Ovary (tissue), 9 donors: ENCODE data around the gene RAMACL. TPM values are rescaled to one million over a fixed set of nuclear protein-coding genes. Genes with fewer than 3 reads are reported as not detected.

ENCODE experiments used
- DNase-seq, 5 donors: peaks; one replicate each; pipeline ENCODE4 v3.0.0-alpha.2; 2019 to 2020
- H3K27ac ChIP-seq, 2 donors: fragments of 200-600 bp; one replicate each; pipeline versions ENCODE4 v1.5.1 to v1.8.0; 2019 to 2022
- H3K27me3 ChIP-seq: fragments of 200-600 bp; one replicate; pipeline ENCODE4 v1.8.0; 2022
- H3K36me3 ChIP-seq: fragments of 200-600 bp; sonication (generic); one replicate; pipeline ENCODE4 v1.5.1; 2019
- H3K4me1 ChIP-seq: one replicate; pipeline ENCODE4 v1.8.1; 2013; ENCODE audit warnings: mild to moderate bottlenecking, moderate library complexity; ENCODE audit not compliant: insufficient read depth
- H3K4me3 ChIP-seq: fragments of 200-600 bp; sonication (generic); one replicate; pipeline ENCODE4 v1.5.1; 2017
- H3K9me3 ChIP-seq, 2 donors: fragments of 200-600 bp in 1 of 2; sonication (generic) in 1 of 2; one replicate each; pipeline versions ENCODE4 v1.5.1 to v1.8.1; 2013 to 2019; ENCODE audit warnings: mild to moderate bottlenecking in 1 of 2, moderate library complexity in 1 of 2
- EP300 ChIP-seq: sonication (generic); formaldehyde crosslinking; IDR thresholded peaks from one replicate; pipeline ENCODE4 v1.6.1; 2017; ENCODE audit warnings: antibody characterized with exemption
- POLR2A ChIP-seq: fragments of 450-650 bp; IDR thresholded peaks from one replicate; pipeline ENCODE4 v1.6.1; 2017; ENCODE audit warnings: antibody characterized with exemption, mild to moderate bottlenecking, moderate library complexity
- WGBS, 3 donors: extraction: QIAGEN DNeasy Blood & Tissue Kit in 1 of 3; methylation state at CpG; one replicate each; pipeline versions ENCODE4 v1.1.5 to v1.1.7; 2013 to 2017; 5-methylcytosine and 5-hydroxymethylcytosine counted together
- intact Hi-C, 4 donors: fragments of 100-400 bp; cut with DNase I; formaldehyde crosslinking; loops; one replicate each; pipeline versions ENCODE4 v1.11.0 to v1.15.1; 2022 to 2023
- polyA plus RNA-seq, 2 donors: library from polyadenylated mRNA; stranded (reverse); fragments of 200-250 nt in 1 of 2; fragments of 350-450 nt in 1 of 2; fragmentation: Illumina TruSeq in 1 of 2; extraction: RNeasy Lipid Tissue Mini Kit (QIAGEN cat#74804) in 1 of 2; gene quantifications; one replicate each; pipeline ENCODE4 v1.2.3, GENCODE V29; 2013 to 2014
- total RNA-seq, 7 donors: library from RNA; depleted of rRNA in 2 of 7; stranded (reverse); fragments of >200 nt in 2 of 7; fragmentation: NEBNext Ultra II Directional in 3 of 7; extraction: Animal tissue kit (Norgen Biotek cat#: 25700) in 3 of 7; gene quantifications; one replicate each; pipeline versions ENCODE4 v1.1.0 to v1.2.4, GENCODE V29; 2016 to 2023
- TF ChIP-seq, protein P1 (sequence below), 3 donors: fragments of 450-650 bp in 2 of 3; fragments of 200-600 bp in 1 of 3; IDR thresholded peaks; one replicate each; pipeline versions ENCODE4 v1.5.1 to v1.8.0; 2016 to 2022; ENCODE audit warnings: antibody characterized with exemption in 3 of 3, mild to moderate bottlenecking in 1 of 3
- donor health status: DM: no; HTN: no; CAD: no; lungs with moderate emphysema.
- donor health status: DM: no; HTN: no; CAD: no.
- donor health status: Bipolar disorder and iron deficiency.
- donor health status: DM: yes; HTN: yes; CAD: no.
- donor health status: DM: no; HTN: no; CAD: no.
- donor health status: DM: yes; HTN: yes; CAD: no.

Gene RAMACL
- total and polyA plus RNA-seq, 9 donors: 0.16 to 6.4 (median 1.3) TPM

DNA sequence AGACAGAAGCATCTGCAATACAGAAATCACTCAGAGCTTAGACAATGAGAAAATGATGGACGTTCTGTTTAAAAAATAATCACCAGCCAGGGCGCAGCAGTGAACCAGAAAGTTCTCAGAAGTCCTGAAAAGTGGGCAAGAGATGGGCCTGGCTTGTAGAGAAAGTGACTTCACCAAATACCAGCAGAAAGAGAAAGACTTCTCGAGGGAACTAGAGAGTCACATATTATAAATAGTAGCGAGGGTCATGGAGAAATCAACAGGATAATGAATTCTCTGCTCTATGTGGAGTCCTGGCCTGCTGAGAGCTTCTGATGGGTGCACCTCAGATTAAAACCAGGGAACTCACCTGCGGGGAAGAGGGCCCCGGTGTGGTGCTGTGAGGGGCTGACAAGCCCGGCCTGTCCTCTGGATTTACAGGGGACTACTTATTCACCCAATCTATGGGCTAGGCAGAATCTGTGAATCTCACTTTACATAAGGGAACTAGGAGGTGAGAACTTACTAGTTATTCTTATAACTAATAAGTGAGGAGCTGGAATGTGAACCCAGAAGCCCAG is 5.6 kb upstream of the RAMACL start:
- WGBS, 3 donors: 89 to 97% (median 93%) methylated on average over 7 of the region's 7 CpGs
- intact Hi-C loops: no loop called here
- no peak for DNase-seq

DNA sequence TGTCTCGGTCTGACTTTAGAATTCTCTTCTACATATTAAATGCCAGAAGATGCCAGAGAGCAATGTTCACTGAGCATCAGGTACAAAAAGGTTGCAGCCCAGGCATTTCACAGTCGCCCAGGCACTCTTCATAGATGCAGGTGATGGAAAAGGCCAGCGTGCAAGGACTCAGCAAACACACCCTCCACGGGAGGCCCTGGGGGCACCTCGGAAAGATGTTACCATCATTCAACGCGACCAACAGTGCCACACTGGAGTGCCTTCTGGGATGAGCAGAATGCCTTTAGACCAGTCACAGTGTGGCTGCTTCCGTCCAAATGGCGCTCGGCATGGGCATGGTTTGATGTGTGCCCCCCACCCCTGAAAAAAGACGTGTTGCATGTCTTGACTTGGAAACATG is 4.5 kb upstream of the RAMACL start:
- H3K9me3 ChIP-seq: no peaks in the 10 kb centered on the region
- H3K4me1 ChIP-seq: no peaks in the 10 kb centered on the region
- no peak overlapping the region for H3K27ac ChIP-seq
- TF ChIP-seq EP300 (no peak), POLR2A (no peak)
- TF ChIP-seq, protein P1, sequence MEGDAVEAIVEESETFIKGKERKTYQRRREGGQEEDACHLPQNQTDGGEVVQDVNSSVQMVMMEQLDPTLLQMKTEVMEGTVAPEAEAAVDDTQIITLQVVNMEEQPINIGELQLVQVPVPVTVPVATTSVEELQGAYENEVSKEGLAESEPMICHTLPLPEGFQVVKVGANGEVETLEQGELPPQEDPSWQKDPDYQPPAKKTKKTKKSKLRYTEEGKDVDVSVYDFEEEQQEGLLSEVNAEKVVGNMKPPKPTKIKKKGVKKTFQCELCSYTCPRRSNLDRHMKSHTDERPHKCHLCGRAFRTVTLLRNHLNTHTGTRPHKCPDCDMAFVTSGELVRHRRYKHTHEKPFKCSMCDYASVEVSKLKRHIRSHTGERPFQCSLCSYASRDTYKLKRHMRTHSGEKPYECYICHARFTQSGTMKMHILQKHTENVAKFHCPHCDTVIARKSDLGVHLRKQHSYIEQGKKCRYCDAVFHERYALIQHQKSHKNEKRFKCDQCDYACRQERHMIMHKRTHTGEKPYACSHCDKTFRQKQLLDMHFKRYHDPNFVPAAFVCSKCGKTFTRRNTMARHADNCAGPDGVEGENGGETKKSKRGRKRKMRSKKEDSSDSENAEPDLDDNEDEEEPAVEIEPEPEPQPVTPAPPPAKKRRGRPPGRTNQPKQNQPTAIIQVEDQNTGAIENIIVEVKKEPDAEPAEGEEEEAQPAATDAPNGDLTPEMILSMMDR (IDR thresholded peaks at IDR 0.05): no peak
- no peaks in the 10 kb centered on the region for H3K36me3 ChIP-seq
- WGBS, 3 donors: 95 to 99% (median 95%) methylated on average over 11 of the region's 11 CpGs
- intact Hi-C loops: no loop called here
- H3K27me3 ChIP-seq: no peaks in the 10 kb centered on the region
- no peak overlapping the region for H3K4me3 ChIP-seq
- DNase-seq: no peak

More for the DNA sequence above, 5.6 kb upstream of the RAMACL start:
- Histone ChIP-seq H3K4me1 (no peaks in the 10 kb centered on the region), H3K27ac (no peak overlapping the region), H3K9me3 (no peaks in the 10 kb centered on the region), H3K27me3 (no peaks in the 10 kb centered on the region), H3K36me3 (no peaks in the 10 kb centered on the region), H3K4me3 (no peak overlapping the region)
- no peak for TF ChIP-seq EP300

DNA sequence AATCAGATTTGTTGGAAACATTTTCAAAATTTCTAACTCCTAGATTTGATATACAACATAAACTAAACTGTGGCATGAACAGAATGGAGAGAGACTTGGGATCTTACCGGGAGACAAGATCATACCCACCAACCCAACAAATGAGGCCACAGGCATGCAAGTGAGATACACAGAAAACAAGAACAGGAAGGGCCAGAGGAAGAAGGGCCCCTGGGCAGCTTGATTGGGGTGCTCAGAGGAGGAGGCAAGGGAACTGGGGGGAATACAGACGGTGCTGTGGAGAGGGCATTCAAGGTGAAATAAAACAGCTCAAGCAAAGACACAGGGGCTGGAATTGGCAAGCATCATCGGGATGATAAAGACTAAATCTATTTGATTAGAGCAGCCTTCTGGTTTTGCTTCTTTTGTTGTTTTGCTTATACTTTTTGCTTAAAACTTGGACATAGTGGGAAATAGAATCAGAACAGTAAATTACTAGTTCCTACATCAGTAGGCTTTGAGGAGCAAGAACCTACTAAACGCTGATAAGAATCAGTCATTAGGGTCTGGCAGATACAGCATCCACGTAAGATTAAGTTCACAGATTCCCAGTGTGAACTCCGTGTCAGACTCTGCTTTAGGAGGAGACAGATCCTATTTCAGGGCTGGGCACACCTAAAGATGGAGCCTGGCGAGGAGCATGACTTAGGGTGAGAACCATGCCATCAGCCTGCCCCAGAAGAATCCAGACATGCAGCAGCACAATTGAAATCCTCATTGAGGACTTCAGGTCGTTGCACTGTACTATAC is 3.5 kb upstream of the RAMACL start:
- H3K36me3 ChIP-seq: no peaks in the 10 kb centered on the region
- H3K27ac ChIP-seq: no peak overlapping the region
- H3K4me3 ChIP-seq: no peak overlapping the region
- no peak for TF ChIP-seq EP300
- no peak for TF ChIP-seq POLR2A
- TF ChIP-seq, protein P1 (IDR thresholded peaks at IDR 0.05): no peak
- no peaks in the 10 kb centered on the region for H3K4me1 ChIP-seq
- intact Hi-C loops: no loop called here
- 73 to 78% (median 76%) methylated on average over 8 of the region's 8 CpGs for WGBS, 3 donors
- no peak for DNase-seq
- H3K27me3 ChIP-seq: no peaks in the 10 kb centered on the region
- H3K9me3 ChIP-seq: no peaks in the 10 kb centered on the region

DNA sequence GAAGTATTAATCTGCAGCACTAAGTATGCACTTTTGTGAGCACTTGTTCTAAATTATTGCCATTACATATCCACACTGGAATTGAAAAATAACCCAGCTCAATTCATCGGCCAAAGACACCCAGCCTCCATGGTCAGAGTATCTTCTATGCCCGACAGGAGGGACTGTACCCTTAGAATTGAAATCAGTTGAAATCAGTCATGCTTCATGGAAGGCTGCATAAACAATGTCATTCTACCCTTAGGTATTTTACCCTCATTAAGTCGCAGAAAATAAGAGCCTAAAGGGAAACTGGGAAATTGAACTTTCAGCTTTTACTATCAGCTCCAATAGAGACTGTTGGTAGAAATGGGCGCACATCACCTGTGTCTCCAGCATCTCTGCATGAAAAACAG is 2.9 kb upstream of the RAMACL start:
- no peaks in the 10 kb centered on the region for H3K9me3 ChIP-seq
- no peaks in the 10 kb centered on the region for H3K36me3 ChIP-seq
- WGBS, 3 donors: 82 to 85% (median 84%) methylated on average over 4 of the region's 4 CpGs
- H3K4me3 ChIP-seq: no peak overlapping the region
- DNase-seq: no peak
- H3K27ac ChIP-seq: no peak overlapping the region
- H3K4me1 ChIP-seq: no peaks in the 10 kb centered on the region
- intact Hi-C loops: no loop called here
- H3K27me3 ChIP-seq: no peaks in the 10 kb centered on the region
- TF ChIP-seq EP300 (no peak), POLR2A (no peak)
- TF ChIP-seq, protein P1 (IDR thresholded peaks at IDR 0.05): no peak

DNA sequence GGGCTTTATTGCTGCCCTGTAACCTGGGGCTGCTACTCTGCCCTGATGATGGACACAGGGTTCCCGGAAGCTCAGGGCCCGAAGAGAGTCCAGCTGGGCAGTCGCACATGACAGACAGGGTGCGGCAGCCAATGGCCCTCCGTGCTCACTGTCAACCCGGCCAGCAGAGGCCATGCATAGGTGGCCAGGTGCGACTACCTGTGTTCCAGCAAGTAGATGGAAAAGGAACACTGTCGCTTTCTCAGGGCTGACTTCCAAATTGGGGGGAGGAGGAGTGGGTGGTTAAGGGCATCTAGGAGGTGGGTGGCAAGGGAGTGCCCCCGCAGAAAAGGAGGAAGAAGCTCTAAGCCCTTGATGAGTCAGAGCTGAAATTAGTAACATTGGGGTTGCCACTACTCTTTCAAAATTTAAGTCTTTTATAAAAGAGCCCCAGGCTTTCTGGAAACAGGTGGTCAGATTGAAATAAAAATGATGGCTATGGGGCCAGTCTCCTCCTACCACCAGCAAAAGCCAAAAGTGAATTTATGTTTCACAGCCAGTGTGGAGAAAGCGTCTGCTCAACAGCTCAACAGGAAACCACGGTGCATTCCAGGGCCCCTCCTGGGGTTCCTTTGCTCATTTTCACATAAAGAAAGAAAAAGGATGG is 2.3 kb upstream of the RAMACL start:
- no peak for DNase-seq
- Histone ChIP-seq H3K36me3 (no peaks in the 10 kb centered on the region), H3K9me3 (no peaks in the 10 kb centered on the region), H3K27me3 (no peaks in the 10 kb centered on the region), H3K27ac (no peak overlapping the region), H3K4me3 (no peak overlapping the region), H3K4me1 (no peaks in the 10 kb centered on the region)
- intact Hi-C loops: no loop called here
- TF ChIP-seq, protein P1 (IDR thresholded peaks at IDR 0.05): no peak
- no peak for TF ChIP-seq EP300
- no peak for TF ChIP-seq POLR2A
- WGBS, 3 donors: 67 to 70% (median 68%) methylated on average over 11 of the region's 11 CpGs
